Stimulated activated CD8-positive, alpha-beta memory T cell treated with anti-CD3 and anti-CD28 coated beads, Interleukin-7, amount 100 ng/mL, for 4 hours (primary cell): ENCODE data around the gene ZNF14.
A peak's percentile ranks its signal among the peaks of the same experiment; 100 is the strongest.
"Not testable (repeated sequence)": the region's sequence is repeated elsewhere in the genome, so short reads cannot be mapped to it uniquely, and the experiment has no call there.

Source experiments
- DNase-seq, 2 donors: peaks; one replicate each; pipeline ENCODE4 v3.0.0-alpha.2; 2020; ENCODE audit warnings: low read depth in 2 of 2

The ZNF14 gene

GRCh38 chr19:19732579-19733501 is at the start of gene ZNF14:
Gene ZNF14 (minus strand): TSS chr19:19733112. CDS start chr19:19732958, 154 bp downstream.
- peak; percentile 85 to 87 for DNase-seq

DNA sequence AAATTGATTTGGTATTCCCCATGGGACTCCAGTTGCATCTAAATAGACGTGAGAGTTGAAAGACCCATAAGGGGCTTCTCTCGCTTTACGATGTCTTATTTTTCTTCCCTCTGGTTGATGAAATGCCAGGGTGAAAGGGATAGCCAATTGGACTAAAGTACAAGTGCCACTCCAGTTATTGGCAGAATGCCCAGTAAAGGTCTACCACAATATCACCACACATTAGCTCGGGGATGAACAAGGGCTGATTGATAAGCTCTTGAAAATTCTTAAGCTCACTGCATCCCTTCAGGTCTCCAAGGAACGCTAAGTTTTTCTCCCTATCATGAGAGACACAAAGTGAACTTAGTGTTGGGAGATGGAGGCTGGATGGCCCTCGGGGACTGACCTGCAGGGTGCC is 48.9 kb upstream of the ZNF14 start:
- DNase-seq = not testable (repeated sequence)

DNA sequence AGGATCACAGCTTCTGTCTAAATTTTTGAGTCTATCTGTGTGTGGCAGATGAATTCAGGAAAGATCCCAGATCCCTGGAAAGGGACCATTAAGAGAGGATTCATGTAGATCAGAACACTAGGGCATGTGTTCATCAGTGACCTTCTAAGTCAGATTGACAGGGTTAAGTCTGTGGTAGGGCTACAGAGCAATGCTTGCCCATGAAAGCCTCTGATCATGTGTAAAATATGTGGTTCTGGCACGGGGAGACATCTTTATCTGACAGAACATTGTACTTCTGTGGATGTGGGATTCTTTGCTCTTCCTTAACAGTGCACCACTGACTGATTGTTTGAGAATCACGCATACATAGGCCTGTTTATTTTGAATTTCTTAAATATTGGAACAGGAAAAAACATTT is 45.8 kb upstream of the ZNF14 start:
- no peak for DNase-seq

DNA sequence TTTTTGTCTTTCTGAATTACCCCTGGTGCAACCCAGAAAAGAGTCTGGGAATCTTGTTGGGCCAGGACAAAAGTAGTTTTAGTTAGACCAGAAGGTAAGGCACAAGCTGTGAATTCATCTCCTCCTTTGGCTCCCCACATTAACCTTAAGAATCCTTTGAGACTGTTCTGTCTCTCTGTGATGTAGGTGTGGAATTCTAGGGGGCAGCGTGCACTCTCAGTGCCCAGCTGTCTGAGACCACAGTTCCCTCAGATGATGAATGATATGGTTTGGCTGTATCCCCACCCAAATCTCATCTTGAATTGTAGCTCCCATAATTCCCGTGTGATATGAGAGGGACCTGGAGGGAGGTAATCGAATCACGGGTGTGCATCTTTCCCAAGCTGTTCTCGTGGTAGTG is 44.8 kb upstream of the ZNF14 start:
- DNase-seq = no peak

DNA sequence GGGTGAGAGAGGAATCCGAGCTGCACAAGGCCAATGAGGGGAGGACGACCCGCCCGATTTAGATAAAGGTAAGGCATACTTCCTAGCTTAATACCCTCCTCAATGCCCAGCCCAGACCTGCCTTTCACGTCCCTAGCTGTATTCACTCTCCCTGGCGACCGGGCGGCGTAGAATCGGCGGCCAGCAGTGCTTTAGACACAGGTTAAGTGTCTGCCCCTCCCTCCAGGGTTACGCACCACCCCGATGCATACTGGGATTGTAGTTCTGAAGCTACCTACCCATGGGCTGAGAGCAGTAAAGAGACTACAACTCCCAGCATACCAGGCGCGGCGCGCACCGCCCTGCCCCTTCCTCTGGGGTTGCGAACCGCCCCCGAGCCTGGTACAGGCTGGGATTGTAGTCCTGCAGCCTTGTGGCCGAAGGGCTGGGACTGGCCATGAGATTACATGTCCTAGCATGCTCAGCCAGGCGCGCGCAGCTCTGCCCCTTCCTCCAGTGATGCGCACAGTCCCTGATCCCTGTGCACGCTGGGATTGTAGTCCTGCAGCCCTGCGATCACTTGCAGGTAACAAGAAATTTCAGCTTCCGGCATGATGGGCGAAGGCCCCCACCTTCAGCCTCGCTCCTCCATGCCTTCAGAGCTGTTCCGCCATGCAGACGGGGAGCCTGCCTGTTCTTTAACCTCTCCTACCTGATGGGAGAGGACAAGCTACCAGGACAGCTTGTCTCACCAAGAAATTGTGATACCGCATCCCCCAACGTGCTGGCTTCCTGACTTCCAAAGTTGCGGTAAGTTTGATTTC is 43.5 kb upstream of the ZNF14 start:
- peak; percentile 87 to 89 for DNase-seq

GRCh38 chr19:19775891-19776205 is 42.9 kb upstream of the ZNF14 start:
- no peak for DNase-seq

DNA sequence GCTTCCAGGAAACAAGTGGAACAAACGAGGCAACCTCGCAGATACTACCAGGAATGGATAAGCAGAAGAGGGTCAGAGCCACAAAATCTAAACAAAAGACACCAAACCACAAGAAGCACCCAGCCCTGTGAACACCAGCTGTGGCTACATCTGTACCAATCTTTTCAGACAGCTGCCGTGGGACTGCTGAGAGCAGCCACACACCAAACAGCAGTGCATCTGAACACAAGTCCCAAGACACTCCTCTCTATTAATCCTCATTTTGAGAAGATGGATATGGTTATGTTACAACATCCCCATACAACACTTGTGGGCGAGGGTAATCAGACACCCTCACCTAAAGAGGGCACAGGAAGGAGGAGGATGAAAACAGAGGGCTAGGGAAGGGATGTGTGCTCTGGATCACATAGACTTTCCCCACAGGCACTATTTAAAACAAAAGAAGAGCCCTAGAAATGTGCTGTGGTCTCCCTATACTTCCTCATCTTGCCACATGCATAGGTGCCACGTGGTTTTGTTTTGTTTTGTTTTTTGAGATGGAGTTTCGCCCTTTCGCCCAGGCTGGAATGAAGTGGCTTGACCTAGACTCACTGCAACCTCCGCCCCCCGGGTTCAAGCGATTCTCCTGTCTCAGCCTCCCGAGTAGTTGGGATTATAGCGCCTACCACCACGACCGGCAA is 41.6 kb upstream of the ZNF14 start:
- DNase-seq = no peak

DNA sequence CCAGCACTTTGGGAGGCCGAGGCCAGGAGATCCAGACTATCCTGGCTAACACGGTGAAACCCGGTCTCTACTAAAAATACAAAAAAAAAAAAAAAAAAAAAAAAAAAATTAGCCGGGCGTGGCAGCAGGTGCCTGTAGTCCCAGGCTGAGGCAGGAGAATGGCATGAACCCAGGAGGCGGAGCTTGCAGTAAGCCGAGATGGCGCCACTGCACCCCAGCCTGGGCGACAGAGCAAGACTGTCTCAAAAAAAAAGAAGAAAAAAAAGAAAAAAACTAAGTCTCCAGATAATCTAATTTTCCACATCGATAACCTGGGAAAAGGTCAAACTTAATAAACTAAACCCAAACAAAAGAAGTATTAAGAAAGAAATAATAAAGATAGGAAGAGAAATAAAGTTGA is 39.1 kb upstream of the ZNF14 start:
- DNase-seq = not testable (repeated sequence)

- DNase-seq = not testable (repeated sequence)
These were observed 37.1 kb upstream of the ZNF14 start for GRCh38 chr19:19769971-19770370.

- DNase-seq = no peak
These were observed 25.3 kb upstream of the ZNF14 start for GRCh38 chr19:19758164-19758563.

GRCh38 chr19:19752760-19753403 is 20.0 kb upstream of the ZNF14 start:
- no peak for DNase-seq

- DNase-seq = no peak
These were observed 18.9 kb upstream of the ZNF14 start for GRCh38 chr19:19751846-19752245.

DNA sequence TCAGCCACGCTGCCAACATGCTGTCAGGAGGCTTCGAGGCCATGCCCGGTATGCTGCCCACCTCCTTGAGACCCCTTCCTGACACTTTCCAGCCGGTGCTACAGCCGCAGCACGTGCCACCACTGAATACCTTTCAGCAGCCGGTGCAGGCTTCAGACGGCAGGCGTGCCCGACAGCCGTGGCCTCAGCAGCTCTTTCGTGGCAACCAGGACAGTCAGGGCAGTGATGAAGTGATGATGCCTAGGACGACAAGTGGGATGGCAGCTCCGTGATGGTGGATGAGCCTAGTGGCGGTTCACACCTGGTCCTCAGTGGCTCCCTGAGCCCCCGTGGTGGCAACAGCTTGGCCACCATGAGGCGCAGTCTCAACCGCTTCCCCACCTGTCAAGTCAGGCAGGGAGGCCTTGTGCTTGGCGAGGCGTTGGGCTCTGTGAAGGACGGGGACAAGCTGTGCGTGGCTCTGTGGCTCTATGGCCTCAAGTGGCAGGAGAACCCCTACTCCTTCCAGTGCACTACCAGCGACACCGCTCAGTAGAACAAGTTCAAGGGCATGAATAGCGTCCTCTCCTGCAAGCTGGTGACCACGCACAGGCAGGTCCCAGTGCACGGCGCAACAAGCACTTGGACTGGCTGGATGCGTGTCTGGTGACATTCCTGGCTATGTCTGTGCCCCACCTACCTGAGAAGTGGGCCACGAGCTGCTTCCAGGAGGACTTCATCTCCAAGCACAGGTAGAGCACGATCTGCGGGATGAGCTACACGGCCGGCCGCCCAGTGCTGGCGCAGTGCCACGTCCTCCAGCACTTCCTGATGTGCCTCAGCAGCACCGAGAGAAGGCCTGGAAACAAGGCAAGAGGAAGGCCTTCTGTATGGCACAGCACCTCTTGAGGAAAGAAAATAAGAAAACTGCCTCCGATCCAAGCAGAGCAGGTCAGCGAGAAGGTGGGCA is 18.2 kb upstream of the ZNF14 start:
- no peak for DNase-seq

- no peak for DNase-seq
These were observed 17.3 kb upstream of the ZNF14 start for GRCh38 chr19:19749908-19750841.

DNA sequence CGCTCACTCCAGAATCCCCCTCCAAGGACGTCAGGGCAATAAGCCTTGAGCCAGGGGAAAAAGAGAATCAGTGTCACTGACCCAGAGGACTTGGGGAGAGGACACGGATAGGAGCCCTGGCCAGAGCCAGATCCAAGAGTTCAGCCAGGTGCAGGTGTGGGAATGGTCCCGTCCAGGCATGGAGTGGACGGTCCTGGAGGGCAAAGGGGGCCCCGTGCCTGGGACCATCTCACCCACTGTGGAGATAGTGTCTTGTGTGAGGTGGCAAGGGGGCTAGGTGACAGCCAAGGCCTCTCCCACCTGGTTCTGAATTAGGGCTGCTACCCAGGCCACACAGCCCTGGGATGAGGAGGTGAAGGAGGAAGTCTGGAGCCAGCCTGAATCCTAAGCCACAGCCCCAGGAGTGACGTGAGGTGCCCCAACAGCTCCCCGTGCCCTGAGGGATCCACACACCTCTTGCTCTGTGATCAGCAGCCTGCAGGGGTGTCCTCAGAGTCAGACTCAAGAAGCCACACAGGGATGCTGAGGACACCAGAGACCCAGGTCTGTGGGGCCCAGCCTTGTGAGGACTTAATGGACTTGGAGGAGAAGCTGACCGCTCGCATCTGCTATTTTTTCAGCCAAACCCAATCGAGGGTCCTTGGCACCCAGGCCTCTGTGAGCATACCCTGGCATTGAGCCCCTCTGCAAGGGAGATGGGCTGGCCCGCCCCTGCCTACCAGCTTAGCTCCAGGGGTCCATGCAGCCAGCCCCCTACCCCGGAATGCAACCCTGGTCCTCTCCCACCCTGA is 16.4 kb upstream of the ZNF14 start:
- no peak for DNase-seq

GRCh38 chr19:19748249-19748938 is 15.5 kb upstream of the ZNF14 start:
- no peak for DNase-seq

- DNase-seq = no peak
These were observed 14.7 kb upstream of the ZNF14 start for GRCh38 chr19:19747357-19748220.
